IPS-11a (cell line): ENCODE results near the gene PLK1.
"Not testable (repeated sequence)": the region's sequence is repeated elsewhere in the genome, so short reads cannot be mapped to it uniquely, and the experiment has no call there.

Experiments
- H3K4me3 ChIP-seq: one replicate; pipeline ENCODE4 v1.5.1; 2013; ENCODE audit warnings: low read depth, low read length, control low read depth

PLK1 gene

DNA sequence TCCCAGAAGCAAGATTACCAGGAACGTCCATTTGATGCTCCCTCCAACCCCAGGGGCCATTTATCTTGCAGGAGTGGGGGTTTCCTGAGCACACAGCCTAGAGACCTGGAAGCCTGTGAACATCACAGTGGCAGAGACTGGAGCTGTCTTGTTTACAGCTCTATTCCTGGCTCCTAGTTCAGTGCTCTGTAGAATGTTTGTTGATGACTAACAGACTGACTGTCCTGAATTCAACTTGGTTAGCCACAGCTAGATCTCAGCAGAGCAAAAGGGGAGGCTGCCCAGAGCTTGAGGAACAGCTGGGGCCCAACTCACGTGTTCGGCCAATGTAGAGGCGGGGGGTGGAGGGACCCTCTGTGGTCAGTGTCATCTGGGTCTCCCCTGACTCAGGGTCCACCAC is 27.8 kb downstream of the PLK1 start:
- no peak overlapping the region for H3K4me3 ChIP-seq

DNA sequence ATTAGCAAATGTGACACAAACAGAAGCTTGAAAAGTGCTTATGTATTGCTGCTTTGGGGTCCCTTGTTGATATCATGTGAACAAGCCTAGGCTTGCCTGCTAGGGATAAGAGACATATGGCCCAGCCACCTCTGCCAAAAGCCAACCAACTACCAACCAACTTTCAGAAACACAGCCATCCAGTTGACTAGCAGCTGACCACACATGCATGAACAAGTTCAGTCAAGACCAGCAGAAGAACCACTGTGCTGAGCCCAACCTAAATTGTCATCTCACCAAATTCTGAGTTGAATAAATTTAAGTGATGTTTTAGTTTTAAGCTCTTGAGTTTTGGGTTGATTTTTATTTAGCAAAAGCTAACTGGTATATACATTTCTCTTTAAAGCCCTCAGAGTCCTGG is 30.8 kb downstream of the PLK1 start:
- no peak overlapping the region for H3K4me3 ChIP-seq

DNA sequence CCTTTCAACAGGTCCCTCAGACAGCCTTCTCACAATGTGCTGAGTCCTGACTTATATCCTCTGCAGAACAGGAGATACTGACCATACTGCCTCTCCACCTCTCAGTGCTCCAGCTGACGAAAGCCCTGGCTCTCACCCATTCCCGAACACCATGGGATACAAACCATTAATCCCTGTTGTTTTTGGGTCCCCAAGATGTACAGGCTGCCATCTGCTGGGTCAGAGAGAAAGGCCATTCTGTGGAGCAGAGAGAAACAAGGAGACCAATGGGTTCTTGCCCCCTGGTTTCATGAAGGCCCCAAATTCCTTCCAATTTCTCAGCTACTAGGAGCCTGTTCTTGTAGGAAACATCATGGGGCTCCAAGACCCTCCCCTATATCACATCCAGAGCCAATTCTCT is 31.3 kb downstream of the PLK1 start:
- H3K4me3 ChIP-seq = no peak overlapping the region

DNA sequence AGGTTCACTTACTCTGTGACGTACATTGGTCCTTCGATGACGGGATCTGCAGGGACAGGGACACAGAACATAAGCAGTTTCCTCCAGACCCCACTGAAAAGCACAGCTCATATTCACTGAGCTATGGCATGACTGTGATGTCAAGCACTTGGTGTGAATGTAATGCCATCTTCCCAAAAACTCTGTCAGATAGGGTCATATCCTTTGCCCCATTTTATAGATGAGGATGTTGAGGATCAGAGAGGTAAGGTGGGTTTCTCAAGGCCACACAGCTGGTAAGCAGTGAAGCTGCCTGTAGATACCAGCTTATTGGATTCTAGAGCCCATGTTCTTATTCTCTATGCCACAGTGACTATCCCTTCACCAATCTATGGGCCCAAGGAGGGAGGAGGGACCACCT is 31.8 kb downstream of the PLK1 start:
- H3K4me3 ChIP-seq = no peak overlapping the region

DNA sequence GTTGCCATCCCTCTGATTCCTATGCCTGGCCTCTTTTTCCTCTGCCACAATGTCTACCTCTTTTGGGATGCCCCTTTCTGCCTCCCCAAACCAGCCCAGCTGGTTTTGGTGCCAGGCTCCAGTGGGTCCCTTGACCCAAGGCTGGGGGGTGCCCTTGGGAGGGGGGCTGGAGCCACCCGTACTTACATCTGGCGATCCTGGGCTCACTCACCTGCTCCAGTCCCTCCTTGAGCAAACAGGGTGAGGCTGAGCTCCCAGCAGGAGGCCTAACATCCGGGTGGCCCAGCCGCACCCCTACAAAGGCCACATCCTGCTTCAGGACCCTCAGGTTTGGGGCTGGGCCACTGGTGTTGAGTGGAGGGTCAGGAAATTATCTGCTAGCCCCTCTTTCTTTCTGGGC is 33.1 kb downstream of the PLK1 start:
- H3K4me3 ChIP-seq = no peak overlapping the region

DNA sequence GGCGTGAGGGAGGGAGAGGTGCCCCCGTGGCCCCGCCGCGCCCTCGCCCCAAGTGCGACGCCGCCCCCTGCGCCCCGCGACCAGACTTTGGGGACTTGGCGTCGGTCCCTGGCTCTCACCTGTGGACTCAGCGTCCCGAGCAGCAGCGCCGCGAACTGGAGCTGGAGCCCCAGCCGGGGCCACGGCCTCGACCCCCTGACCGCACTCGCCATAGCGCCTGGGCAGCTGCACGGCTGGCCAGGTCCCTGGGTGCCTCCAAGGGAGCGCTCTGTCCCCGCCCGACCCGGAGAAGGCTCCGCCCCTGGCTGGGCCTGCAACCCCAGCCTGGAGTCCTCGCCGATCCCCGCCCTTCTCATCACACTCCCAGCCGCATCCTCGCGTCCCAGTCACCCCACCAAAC is 34.3 kb downstream of the PLK1 start, which contains the start of gene ERN2:
TSS of gene ERN2 (minus strand) at position 247 of the 400 bp plus-strand sequence. CDS start at position 212, 35 bp downstream.
- H3K4me3 ChIP-seq = peak within 1 kb of the TSS; percentile 33

DNA sequence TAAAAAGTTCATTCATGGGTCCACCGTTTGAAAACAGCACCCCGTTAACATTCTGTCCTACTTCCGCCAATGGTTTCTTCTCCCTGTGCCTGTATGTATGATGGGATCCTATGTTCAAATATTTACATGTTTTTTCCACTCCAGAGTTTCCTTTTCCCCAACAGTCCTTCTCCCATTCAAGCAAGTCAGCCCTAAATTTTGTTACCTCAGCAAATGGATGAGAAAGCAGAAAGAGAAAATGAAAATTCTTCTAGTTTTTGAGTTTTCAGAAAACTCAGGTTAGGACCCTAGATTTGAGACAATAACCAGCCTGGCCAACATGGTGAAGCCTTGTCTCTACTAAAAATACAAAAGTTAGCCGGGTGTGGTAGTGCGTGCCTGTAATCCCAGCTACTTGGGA is 37.8 kb downstream of the PLK1 start:
- no peak overlapping the region for H3K4me3 ChIP-seq

DNA sequence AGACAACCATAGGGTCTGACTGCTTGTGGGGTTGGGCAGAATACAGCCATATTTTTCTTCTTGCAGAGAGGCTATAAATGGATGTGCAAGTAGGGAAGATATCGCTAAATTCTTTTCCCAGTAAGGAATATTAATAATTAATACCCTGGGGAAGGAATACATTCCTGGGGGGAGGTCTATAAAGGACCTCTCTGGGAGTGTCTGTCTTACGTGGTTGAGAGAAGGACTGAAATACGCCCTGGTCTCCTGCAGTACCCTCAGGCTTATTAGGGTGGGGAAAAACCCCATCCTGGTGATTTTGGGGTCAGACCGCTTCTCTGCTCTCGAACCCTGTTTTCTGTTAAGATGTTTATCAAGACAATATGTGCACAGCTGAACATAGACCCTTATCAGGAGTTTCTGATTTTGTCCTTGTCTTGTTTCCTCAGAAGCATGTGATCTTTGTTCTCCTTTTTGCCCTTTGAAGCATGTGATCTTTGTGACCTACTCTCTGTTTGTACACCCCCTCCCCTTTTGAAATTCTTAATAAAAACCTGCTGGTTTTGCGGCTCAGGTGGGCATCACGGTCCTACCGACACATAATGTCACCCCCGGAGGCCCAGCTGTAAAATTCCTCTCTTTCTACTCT is 44.0 kb downstream of the PLK1 start:
- H3K4me3 ChIP-seq = not testable (repeated sequence)

DNA sequence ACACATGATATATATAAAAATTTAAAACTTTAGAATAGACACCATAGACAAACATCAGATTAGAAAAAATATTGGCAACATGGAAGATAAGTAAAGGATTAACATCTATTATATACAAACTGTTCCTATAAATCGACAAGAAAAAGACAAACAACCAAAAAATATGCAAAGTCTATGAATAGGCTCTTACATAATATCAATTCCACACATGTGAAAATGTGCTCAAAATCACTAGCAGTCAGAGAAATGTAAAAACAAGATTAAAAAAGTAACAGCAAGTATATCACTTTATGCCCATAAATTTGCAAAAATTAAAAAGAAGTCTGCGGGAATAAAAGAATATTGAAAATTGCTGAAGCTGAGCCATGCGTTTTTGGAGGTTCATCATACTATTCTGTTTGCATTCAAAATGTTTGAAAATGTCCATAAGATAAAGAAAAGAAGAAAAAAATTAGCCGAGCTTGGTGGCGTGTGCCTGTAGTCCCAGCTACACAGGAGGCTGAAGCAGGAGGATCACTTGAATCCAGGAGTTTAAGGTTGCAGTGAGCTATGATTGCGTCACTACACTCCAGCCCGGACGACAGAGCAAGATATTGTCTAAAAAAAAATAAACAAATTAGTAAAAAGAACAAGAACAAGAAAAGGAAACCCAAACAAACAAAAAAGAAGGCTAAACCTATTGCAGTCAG is 45.6 kb downstream of the PLK1 start:
- no peak overlapping the region for H3K4me3 ChIP-seq

DNA sequence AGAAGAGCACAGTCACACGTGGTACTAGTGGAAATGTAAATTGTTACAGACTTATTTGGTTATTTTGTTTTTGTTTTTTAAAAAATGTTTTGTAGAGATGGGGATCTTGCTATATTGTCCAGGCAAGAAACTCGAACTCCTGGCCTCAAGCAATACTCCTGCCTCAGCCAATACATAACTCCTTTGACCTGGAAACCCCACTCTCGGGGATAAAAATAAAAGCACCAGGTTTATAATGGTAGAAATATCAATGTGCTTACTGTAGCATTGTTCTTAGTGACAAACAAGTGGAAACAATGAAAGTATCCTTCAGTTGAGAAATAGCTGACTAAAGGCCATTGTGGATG is 46.1 kb downstream of the PLK1 start:
- H3K4me3 ChIP-seq = no peak overlapping the region

DNA sequence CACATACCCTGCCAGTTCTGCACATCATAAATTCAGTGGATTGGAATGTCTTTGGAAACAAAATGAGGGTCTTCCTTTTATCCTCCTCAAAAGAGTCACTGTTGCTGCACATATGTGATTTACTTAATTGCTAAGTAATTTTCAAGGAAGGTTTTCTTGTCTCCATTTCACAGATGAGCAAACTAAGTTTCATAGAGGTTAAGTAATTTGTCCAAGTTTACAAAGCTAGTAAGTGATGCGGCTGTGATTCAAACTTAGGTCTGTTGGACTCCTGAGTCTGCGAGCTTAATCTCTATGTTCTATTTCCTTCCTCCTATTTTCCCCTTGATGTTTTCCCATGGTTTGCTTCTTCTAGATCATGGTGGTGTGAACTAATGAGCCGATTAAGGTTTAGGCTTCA is 48.0 kb downstream of the PLK1 start:
- no peak overlapping the region for H3K4me3 ChIP-seq

DNA sequence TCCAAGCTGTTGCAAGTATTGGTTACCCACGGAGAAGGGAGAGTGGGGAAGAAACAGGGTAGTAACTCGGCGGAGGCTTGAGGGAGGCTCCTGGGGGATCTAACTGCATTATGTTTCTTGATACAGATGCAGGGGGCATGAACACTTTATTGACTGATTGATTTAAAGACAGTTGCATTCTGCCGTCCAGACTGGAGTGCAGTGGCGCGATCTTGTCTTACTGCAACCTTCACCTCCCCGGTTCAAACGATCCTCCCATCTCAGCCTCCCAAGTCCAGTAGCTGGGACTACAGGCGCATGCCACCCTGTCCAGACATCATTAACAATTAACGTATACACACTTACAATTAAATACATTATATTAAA is 49.4 kb downstream of the PLK1 start:
- H3K4me3 ChIP-seq = no peak overlapping the region

DNA sequence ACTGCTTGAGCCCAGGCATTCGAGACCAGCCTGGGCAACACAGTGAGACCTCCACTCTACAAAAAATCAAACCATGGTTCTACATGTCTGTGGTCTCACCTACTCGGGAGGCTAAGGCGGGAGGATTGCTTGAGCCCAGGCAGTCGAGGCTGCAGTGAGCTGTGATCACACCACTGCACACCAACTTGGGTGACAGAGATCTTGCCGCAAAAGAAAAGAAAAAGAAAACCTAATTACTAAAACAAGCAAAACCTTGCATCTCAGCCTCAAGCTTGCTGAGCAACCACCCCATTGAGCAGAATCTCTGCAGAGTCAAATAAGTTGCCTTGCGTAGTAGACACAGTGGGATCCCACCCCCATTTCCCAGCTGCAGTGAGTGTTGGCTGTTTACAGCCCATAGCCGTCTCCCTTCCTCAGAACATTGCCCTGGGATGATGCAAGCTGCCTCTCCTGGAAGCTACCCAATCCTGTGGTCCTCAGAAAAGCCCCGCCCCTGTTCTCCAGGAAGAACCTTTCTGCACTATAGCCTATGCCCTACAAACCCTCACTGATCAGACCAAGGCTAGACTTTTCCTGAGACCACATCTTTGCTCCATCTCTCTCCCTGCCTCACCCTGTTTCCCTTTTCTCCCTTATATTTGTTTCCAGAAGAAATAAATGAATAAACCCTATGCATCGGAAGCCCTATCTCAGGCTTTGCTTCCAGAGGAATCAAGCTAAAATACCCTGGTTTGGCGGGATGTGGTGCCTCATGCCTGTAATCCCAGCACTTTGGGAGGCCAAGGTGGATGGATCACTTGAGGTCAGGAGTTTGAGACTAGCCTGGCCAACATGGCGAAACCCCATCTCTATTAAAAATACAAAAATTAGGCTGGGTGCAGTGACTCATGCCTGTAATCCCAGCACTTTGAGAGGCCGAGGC is 51.1 kb downstream of the PLK1 start:
- H3K4me3 ChIP-seq = no peak overlapping the region

DNA sequence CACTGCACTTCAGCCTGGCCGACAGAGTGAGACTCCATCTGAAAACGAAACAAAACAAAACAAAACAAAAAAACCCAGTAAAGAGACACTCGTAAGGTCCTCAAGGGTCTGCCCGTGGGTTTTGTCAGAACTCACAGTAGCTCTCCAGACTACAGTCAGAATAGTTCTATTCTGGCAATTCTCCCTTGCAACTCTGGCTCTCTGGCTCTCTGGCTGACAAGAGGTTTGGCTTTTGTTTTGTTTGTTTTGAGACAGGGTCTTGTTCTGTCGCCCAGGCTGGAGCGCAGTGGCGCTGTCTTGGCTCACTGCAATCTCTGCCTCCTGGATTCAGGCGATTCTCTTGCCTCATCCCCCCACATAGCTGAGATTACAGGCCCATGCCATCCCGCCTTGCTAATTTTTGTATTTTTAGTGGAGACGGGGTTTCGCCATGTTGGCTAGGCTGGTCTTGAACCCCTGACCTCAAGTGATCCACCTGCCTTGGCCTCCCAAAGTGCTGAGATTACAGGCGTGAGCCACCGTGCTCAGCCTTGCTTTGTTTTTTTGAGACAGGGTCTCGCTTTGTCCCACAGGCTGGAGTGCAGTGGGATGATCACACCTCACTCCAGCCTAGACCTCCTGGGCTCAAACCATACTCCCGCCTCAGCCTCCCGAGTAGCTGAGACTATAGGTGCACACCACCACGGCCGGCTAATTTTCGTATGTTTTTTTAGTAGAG is 55.6 kb downstream of the PLK1 start:
- no peak overlapping the region for H3K4me3 ChIP-seq

DNA sequence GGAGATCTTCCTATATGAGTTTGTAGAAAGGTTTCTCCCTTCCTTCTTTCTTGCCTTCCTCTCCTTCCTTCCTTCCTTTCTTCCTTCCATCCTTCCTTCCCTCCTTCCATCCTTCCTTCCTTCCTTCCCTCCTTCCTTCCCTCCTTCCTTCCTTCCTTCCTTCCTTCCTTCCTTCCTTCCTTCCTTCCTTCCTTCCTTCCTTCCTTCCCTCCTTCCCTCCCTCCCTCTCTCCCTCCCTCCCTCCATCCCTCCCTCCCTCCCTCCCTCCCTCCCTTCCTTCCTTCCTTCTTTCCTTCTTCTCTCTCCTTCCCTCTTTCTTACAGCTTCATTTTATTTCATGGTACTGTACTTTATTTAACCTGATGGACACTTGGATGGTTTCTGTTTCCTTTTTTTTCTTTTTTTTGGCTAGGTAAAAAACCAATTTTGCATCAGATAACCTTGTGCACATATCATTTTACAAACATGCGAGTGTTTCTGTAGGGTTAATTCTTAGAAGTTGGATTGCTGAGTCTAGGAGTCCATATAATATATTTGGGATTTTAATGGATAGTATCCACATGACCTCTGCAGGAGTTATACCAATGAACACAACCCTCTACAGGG is 58.8 kb downstream of the PLK1 start:
- H3K4me3 ChIP-seq = not testable (repeated sequence)

DNA sequence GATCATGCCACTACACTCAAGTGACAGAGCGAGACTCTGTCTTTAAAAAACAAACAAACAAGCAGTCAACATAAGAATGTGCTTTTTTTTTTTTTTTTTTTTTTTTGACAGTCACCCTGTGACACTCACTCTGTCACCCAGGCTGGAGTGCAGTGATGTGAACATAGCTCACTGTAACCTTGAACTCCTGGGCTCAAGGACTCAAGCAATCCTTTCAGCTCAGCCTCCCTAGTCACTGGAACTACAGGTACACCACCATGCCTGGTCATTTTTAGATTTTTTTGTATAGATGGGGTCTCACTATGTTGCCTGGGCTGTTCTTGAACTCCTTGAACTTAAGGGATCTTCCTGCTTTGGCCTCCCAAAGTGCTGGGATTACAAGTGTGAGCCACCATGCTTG is 60.8 kb downstream of the PLK1 start:
- H3K4me3 ChIP-seq = no peak overlapping the region
